Endothelial cell of umbilical vein (primary cell): Measurements from ENCODE around the gene SGCD. TPM values are rescaled to one million over a fixed set of nuclear protein-coding genes. Genes with fewer than 3 reads are reported as not detected.

Experiments used
- BruUV-seq: library from RNA; stranded (reverse); fragments of 400-500 nt; replicated peaks from 2 replicates; lab custom pipeline; 2021; lab: Mats Ljungman, UMichigan
- CTCF ChIA-PET: fragments of 300-600, 350-600 bp; sonication (Branson Sonifier 250); formaldehyde crosslinking; loops from one replicate; lab custom pipeline; 2021; ENCODE audit warnings: antibody characterized with exemption, inconsistent platforms; lab: Charles Lee
- POLR2A ChIA-PET: fragments of 300-600, 350-600 bp; sonication (Branson Sonifier 250); formaldehyde crosslinking; loops from one replicate; lab custom pipeline; 2021; ENCODE audit warnings: antibody characterized with exemption, inconsistent platforms; lab: Charles Lee
- DNase-seq: peaks from one replicate; pipeline ENCODE4 v3.0.0-alpha.2; 2011; ENCODE audit warnings: low read depth, low spot score
- FAIRE-seq: peaks from 2 replicates; lab custom pipeline; 2011; peaks lifted over from hg19 to GRCh38; lab: Jason Lieb, UNC
- H2AFZ ChIP-seq: 2 replicates; pipeline ENCODE4 v1.6.0; 2012; ENCODE audit warnings: low read depth, low read length, control low read depth, inconsistent platforms
- H3K27ac ChIP-seq: 2 replicates; pipeline ENCODE4 v1.5.1; 2011; ENCODE audit warnings: low read depth, mild to moderate bottlenecking, control low read depth, low read length, moderate library complexity; ENCODE audit not compliant: insufficient read depth
- H3K27me3 ChIP-seq, 2 experiments: 2 replicates each; pipeline versions ENCODE4 v1.6.0 to v1.6.1; 2011; ENCODE audit warnings: low read length in 2 of 2, mixed read lengths in 1 of 2; ENCODE audit not compliant: control insufficient read depth in 2 of 2, insufficient read depth in 2 of 2
- H3K36me3 ChIP-seq, 2 experiments: 2 replicates in 1 of 2; 3 replicates in 1 of 2; pipeline ENCODE4 v1.5.1; 2011; ENCODE audit warnings: low read length in 2 of 2, mild to moderate bottlenecking in 1 of 2, moderate library complexity in 1 of 2; ENCODE audit not compliant: control insufficient read depth in 2 of 2, insufficient read depth in 2 of 2; ENCODE audit errors: extremely low read depth in 1 of 2
- H3K4me1 ChIP-seq: 3 replicates; pipeline ENCODE4 v1.5.1; 2011; ENCODE audit warnings: mild to moderate bottlenecking, low read length; ENCODE audit not compliant: control insufficient read depth, insufficient read depth; ENCODE audit errors: extremely low read depth
- H3K4me2 ChIP-seq: 2 replicates; pipeline ENCODE4 v1.6.1; 2011; ENCODE audit warnings: low read length, control low read depth, mixed read lengths; ENCODE audit not compliant: insufficient read depth
- H3K4me3 ChIP-seq, 3 experiments: fragments of 200-600 bp in 1 of 3; sonication (generic), shearing (Covaris generic) in 1 of 3; replicated peaks in 1 of 3; 2 replicates each; pipeline ENCODE4 v1.5.1; 2011 to 2016; ENCODE audit warnings: control low read depth in 3 of 3, low read length in 3 of 3, mild to moderate bottlenecking in 2 of 3, inconsistent platforms in 1 of 3, low read depth in 1 of 3, moderate library complexity in 1 of 3; ENCODE audit not compliant: insufficient read depth in 1 of 3
- H3K79me2 ChIP-seq: 2 replicates; pipeline ENCODE4 v1.6.0; 2012; ENCODE audit warnings: low read length, inconsistent platforms; ENCODE audit not compliant: control insufficient read depth, insufficient read depth
- H3K9ac ChIP-seq: replicated peaks from 2 replicates; pipeline ENCODE3; 2011; ENCODE audit warnings: low read length, control low read depth; ENCODE audit not compliant: insufficient read depth; ENCODE audit errors: extremely low read depth
- H3K9me1 ChIP-seq: replicated peaks from 3 replicates; pipeline ENCODE4 v1.6.0; 2011; ENCODE audit warnings: mild to moderate bottlenecking, low read length; ENCODE audit not compliant: control insufficient read depth, insufficient read depth; ENCODE audit errors: extremely low read depth
- H3K9me3 ChIP-seq: replicated peaks from 2 replicates; pipeline ENCODE4 v1.5.1; 2012; ENCODE audit warnings: low read length, inconsistent platforms; ENCODE audit not compliant: control insufficient read depth, insufficient read depth
- H4K20me1 ChIP-seq: replicated peaks from 2 replicates; pipeline ENCODE3; 2011; ENCODE audit warnings: mild to moderate bottlenecking, low read length; ENCODE audit not compliant: control insufficient read depth, insufficient read depth; ENCODE audit errors: extremely low read depth
- EZH2 ChIP-seq: IDR thresholded peaks from 2 replicates; pipeline ENCODE4 v1.6.1; 2012; ENCODE audit warnings: borderline replicate concordance, low read depth, mild to moderate bottlenecking, moderate library complexity, low read length, inconsistent platforms; ENCODE audit not compliant: severe bottlenecking
- FOS ChIP-seq: IDR thresholded peaks from 2 replicates; pipeline ENCODE4 v1.6.1; 2011; ENCODE audit warnings: mild to moderate bottlenecking, low read length, moderate library complexity, borderline replicate concordance; ENCODE audit not compliant: insufficient read depth
- GATA2 ChIP-seq: IDR thresholded peaks from 2 replicates; pipeline ENCODE4 v1.7.0; 2011; ENCODE audit warnings: low read depth, mild to moderate bottlenecking, moderate library complexity, mixed read lengths, low read length; ENCODE audit not compliant: insufficient read length, insufficient read depth
- MYC ChIP-seq: IDR thresholded peaks from one replicate; pipeline ENCODE4 v1.6.1; 2011; ENCODE audit warnings: mild to moderate bottlenecking, low read depth, low read length
- POLR2A ChIP-seq: IDR thresholded peaks from 2 replicates; pipeline ENCODE4 v1.6.1; 2012; ENCODE audit warnings: low read depth, mild to moderate bottlenecking, control low read depth, low read length
- dilution Hi-C: fragments of 300-500 bp; cut with MboI; formaldehyde crosslinking; loops from one replicate; pipeline ENCODE4 v1.15.0; 2019; ENCODE audit warnings: low sequenced_read_pairs; ENCODE audit not compliant: extremely low pct_ligation_motif_present
- intact Hi-C: fragments of 100-400 bp; cut with micrococcal nuclease; formaldehyde crosslinking; loops from one replicate; pipeline ENCODE4 v1.10.0; 2022
- polyA plus RNA-seq, 4 experiments: library from polyadenylated mRNA; depleted of rRNA in 3 of 4; stranded (reverse) in 3 of 4; unstranded in 1 of 4; fragments of >200 nt; gene quantifications; 2 replicates each; pipeline versions ENCODE4 v1.2.1 to v1.2.3, GENCODE V29; 2011 to 2012; ENCODE audit warnings: missing spikeins in 1 of 4
- total RNA-seq: library from RNA; stranded (reverse); gene quantifications from 2 replicates; pipeline ENCODE4 v1.2.3, GENCODE V29; 2021
- TF ChIP-seq, protein P1 (sequence below), 2 donors: IDR thresholded peaks; 1 replicate in 1 of 2; 2 replicates in 1 of 2; pipeline ENCODE4 v1.5.1; 2011; ENCODE audit warnings: low read length in 2 of 2, mild to moderate bottlenecking in 2 of 2, moderate library complexity in 2 of 2, control low read depth in 1 of 2, inconsistent platforms in 1 of 2, low read depth in 1 of 2; ENCODE audit not compliant: insufficient read depth in 1 of 2; ENCODE audit errors: extremely low read depth in 1 of 2

SGCD gene
- total and polyA plus RNA-seq, 2 donors (not counting 3 experiments of a cell fraction or from before 2014, with no cell fraction given) = not detected

DNA sequence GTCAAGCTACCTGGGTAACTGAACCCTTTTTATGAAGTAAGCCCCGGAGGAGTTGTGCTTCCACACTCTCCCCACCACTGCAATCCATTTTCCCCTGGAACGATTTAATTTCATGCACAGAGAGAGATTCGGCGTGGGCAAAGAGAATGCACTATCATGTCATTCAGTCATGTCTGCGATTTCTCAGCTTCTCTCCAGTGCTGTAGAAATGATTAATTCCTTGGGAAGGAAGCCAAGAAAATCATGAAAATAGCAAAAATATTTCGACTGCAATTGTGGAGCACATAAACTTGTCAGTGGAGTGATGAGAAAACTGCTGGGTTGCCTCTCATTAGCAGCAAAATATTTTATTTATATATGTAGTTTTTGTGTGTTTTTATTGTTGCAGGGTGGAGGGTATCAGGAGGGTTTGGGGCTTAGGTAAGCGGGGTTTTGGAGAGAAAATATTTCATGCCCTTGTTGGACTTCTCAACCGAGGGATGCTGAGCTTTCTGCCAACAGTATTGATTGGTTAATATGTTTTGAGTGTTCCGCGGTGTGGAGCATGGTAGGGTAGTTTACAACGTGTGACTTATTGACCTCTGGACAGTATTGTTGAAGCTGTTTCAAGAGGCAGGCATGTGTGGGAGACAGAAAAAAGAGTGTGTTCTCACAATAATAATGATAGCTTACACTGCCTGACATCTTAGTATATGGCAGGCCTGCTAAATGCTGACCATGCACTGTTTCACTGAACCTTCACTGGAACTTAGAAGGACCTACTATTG is 69.3 kb downstream of the SGCD start:
- H3K4me1 ChIP-seq = no peaks in the 10 kb centered on the region
- H2AFZ ChIP-seq = no peak overlapping the region
- H3K4me3 ChIP-seq = no peak overlapping the region
- H3K36me3 ChIP-seq = no peaks in the 10 kb centered on the region
- H3K4me2 ChIP-seq = no peak overlapping the region
- H3K9ac ChIP-seq = no peak overlapping the region
- dilution Hi-C loops = no loop called here
- intact Hi-C loops = no loop called here
- TF ChIP-seq EZH2 = no peak
- TF ChIP-seq POLR2A = no peak
- no peak for TF ChIP-seq MYC
- no peak for TF ChIP-seq GATA2
- TF ChIP-seq, protein P1, sequence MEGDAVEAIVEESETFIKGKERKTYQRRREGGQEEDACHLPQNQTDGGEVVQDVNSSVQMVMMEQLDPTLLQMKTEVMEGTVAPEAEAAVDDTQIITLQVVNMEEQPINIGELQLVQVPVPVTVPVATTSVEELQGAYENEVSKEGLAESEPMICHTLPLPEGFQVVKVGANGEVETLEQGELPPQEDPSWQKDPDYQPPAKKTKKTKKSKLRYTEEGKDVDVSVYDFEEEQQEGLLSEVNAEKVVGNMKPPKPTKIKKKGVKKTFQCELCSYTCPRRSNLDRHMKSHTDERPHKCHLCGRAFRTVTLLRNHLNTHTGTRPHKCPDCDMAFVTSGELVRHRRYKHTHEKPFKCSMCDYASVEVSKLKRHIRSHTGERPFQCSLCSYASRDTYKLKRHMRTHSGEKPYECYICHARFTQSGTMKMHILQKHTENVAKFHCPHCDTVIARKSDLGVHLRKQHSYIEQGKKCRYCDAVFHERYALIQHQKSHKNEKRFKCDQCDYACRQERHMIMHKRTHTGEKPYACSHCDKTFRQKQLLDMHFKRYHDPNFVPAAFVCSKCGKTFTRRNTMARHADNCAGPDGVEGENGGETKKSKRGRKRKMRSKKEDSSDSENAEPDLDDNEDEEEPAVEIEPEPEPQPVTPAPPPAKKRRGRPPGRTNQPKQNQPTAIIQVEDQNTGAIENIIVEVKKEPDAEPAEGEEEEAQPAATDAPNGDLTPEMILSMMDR (IDR thresholded peaks at IDR 0.05; ENCODE audit: extremely low read depth in 1 of 2, insufficient read depth in 1 of 2, low read depth in 1 of 2, low read length in 2 of 2) = no peak
- TF ChIP-seq FOS = no peak
- no peaks in the 10 kb centered on the region for H3K79me2 ChIP-seq
- POLR2A ChIA-PET = no interaction called here
- DNase-seq (no peak), FAIRE-seq (no peak)
- H3K9me1 ChIP-seq = no peaks in the 10 kb centered on the region
- no peaks in the 10 kb centered on the region for H4K20me1 ChIP-seq
- no TSS peak for BruUV-seq
- no peaks in the 10 kb centered on the region for H3K27me3 ChIP-seq
- H3K9me3 ChIP-seq = peaks cover 3% of the 10 kb centered on the region
- CTCF ChIA-PET = no interaction called here
- H3K27ac ChIP-seq = no peak overlapping the region
